Motor neuron (in vitro differentiated cells): Measurements from ENCODE around the gene CLIC3. TPM values are rescaled to one million over a fixed set of nuclear protein-coding genes. Genes with fewer than 3 reads are reported as not detected.

Source experiments
- total RNA-seq, 8 experiments: library from RNA; unstranded; fragments of 300-600 nt; gene quantifications; 2 replicates each; pipeline versions ENCODE4 v1.2.3 to v1.2.4, GENCODE V29; 2022

Gene CLIC3
- total RNA-seq, 8 experiments from 2014 or later = 0.29 to 8.3 (median 0.47) TPM; not detected in 4

Other genes starting within 250 kb of the CLIC3 start
- gene LCN6, start 248.0 kb downstream of the CLIC3 start, total RNA-seq = under 1 TPM in 2 of 8 experiments, not detected in 6; 0.41 to 0.76 TPM
- gene LCN8, start 238.3 kb downstream of the CLIC3 start, total RNA-seq = under 1 TPM in 4 of 8 experiments, not detected in 4; 0.08 to 0.43 (median 0.22) TPM
- gene LCN15, start 232.1 kb downstream of the CLIC3 start, total RNA-seq = under 1 TPM in 5 of 8 experiments, not detected in 3; 0.21 to 0.43 (median 0.23) TPM
- gene TMEM141, start 205.2 kb downstream of the CLIC3 start, total RNA-seq = 10 to 100 TPM; 21.7 to 92.7 (median 39.5) TPM
- gene CCDC183, start 200.2 kb downstream of the CLIC3 start, total RNA-seq = 1 to 10 TPM in 7 of 8 experiments, under 1 TPM in 1; 0.61 to 3.3 (median 2.5) TPM
- 10 to 100 TPM; 33.8 to 83.5 (median 39.5) TPM for gene RABL6, start 188.6 kb downstream of the CLIC3 start, total RNA-seq
- gene AJM1, start 154.1 kb downstream of the CLIC3 start, total RNA-seq = 1 to 10 TPM; 1.2 to 5.5 (median 2.6) TPM
- gene PHPT1, start 147.2 kb downstream of the CLIC3 start, total RNA-seq = 100 to 1,000 TPM; 134 to 366 (median 259) TPM
- 10 to 100 TPM in 1 of 8 experiments, 1 to 10 TPM in 7; 1.5 to 10.3 (median 4.7) TPM for gene MAMDC4, start 144.2 kb downstream of the CLIC3 start, total RNA-seq
- gene EDF1, start 130.3 kb downstream of the CLIC3 start, total RNA-seq = 100 to 1,000 TPM; 506 to 905 (median 719) TPM
- 10 to 100 TPM in 4 of 8 experiments, 1 to 10 TPM in 4; 6.8 to 18.4 (median 10.0) TPM for gene TRAF2, start 110.1 kb downstream of the CLIC3 start, total RNA-seq
- 100 to 1,000 TPM in 1 of 8 experiments, 10 to 100 TPM in 7; 34.1 to 115 (median 45.3) TPM for gene FBXW5, start 51.8 kb downstream of the CLIC3 start, total RNA-seq
- gene C8G, start 51.3 kb downstream of the CLIC3 start, total RNA-seq = 1 to 10 TPM in 5 of 8 experiments, under 1 TPM in 1, not detected in 2; 0.71 to 2.7 (median 1.4) TPM
- 1 to 10 TPM in 5 of 8 experiments, under 1 TPM in 3; 0.38 to 4.3 (median 1.2) TPM for gene LCN12, start 44.3 kb downstream of the CLIC3 start, total RNA-seq
- 100 to 1,000 TPM in 2 of 8 experiments, 10 to 100 TPM in 2, 1 to 10 TPM in 4; 1.2 to 273 (median 12.3) TPM for gene PTGDS, start 19.1 kb downstream of the CLIC3 start, total RNA-seq
- gene LCNL1, start 13.6 kb downstream of the CLIC3 start, total RNA-seq = 1 to 10 TPM in 1 of 8 experiments, under 1 TPM in 7; 0.11 to 1.3 (median 0.73) TPM
- gene PAXX, start 4.1 kb downstream of the CLIC3 start, total RNA-seq = 10 to 100 TPM; 23.4 to 38.4 (median 27.5) TPM
- gene ABCA2, start 31.7 kb upstream of the CLIC3 start, total RNA-seq = 10 to 100 TPM in 7 of 8 experiments, 1 to 10 TPM in 1; 8.1 to 27.9 (median 18.0) TPM
- 1 to 10 TPM in 1 of 8 experiments, under 1 TPM in 6, not detected in 1; 0.08 to 1.0 (median 0.25) TPM for gene FUT7, start 35.5 kb upstream of the CLIC3 start, total RNA-seq
- 10 to 100 TPM; 19.0 to 61.7 (median 30.5) TPM for gene NPDC1, start 49.6 kb upstream of the CLIC3 start, total RNA-seq
- 1 to 10 TPM in 1 of 8 experiments, under 1 TPM in 7; 0.13 to 1.3 (median 0.34) TPM for gene ENTPD2, start 57.5 kb upstream of the CLIC3 start, total RNA-seq
- 10 to 100 TPM in 2 of 8 experiments, 1 to 10 TPM in 4, under 1 TPM in 2; 0.31 to 12.5 (median 6.4) TPM for gene SAPCD2, start 74.0 kb upstream of the CLIC3 start, total RNA-seq
- gene UAP1L1, start 80.9 kb upstream of the CLIC3 start, total RNA-seq = 1 to 10 TPM in 6 of 8 experiments, under 1 TPM in 2; 0.63 to 8.9 (median 4.5) TPM
- 10 to 100 TPM; 28.6 to 89.3 (median 50.3) TPM for gene MAN1B1, start 90.4 kb upstream of the CLIC3 start, total RNA-seq
- 100 to 1,000 TPM in 3 of 8 experiments, 10 to 100 TPM in 5; 14.2 to 233 (median 56.1) TPM for gene DPP7, start 118.2 kb upstream of the CLIC3 start, total RNA-seq
- 1 to 10 TPM in 4 of 8 experiments, under 1 TPM in 4; 0.20 to 6.0 (median 1.2) TPM for gene GRIN1, start 142.6 kb upstream of the CLIC3 start, total RNA-seq
- under 1 TPM in 3 of 8 experiments, not detected in 5; 0.17 to 1.00 (median 0.43) TPM for gene LRRC26, start 173.5 kb upstream of the CLIC3 start, total RNA-seq
- not detected for gene TMEM210, start 175.5 kb upstream of the CLIC3 start, total RNA-seq
- gene ANAPC2, start 192.0 kb upstream of the CLIC3 start, total RNA-seq = 10 to 100 TPM; 11.9 to 43.3 (median 20.0) TPM
- 10 to 100 TPM; 28.2 to 50.7 (median 44.5) TPM for gene SSNA1, start 192.1 kb upstream of the CLIC3 start, total RNA-seq
- 10 to 100 TPM in 4 of 8 experiments, 1 to 10 TPM in 4; 5.9 to 79.6 (median 10.6) TPM for gene TPRN, start 204.2 kb upstream of the CLIC3 start, total RNA-seq
- gene TMEM203, start 209.1 kb upstream of the CLIC3 start, total RNA-seq = 10 to 100 TPM; 20.0 to 31.7 (median 26.4) TPM
- 10 to 100 TPM in 2 of 8 experiments, 1 to 10 TPM in 6; 5.1 to 25.3 (median 8.6) TPM for gene NDOR1, start 209.1 kb upstream of the CLIC3 start, total RNA-seq
- 1 to 10 TPM in 7 of 8 experiments, under 1 TPM in 1; 0.41 to 7.0 (median 3.0) TPM for gene RNF208, start 225.7 kb upstream of the CLIC3 start, total RNA-seq
- 1 to 10 TPM; 1.2 to 4.7 (median 1.3) TPM for gene CYSRT1, start 228.6 kb upstream of the CLIC3 start, total RNA-seq
- 1 to 10 TPM in 1 of 8 experiments, under 1 TPM in 7; 0.23 to 1.1 (median 0.46) TPM for gene RNF224, start 230.9 kb upstream of the CLIC3 start, total RNA-seq
- under 1 TPM in 6 of 8 experiments, not detected in 2; 0.11 to 0.49 (median 0.20) TPM for gene SLC34A3, start 234.3 kb upstream of the CLIC3 start, total RNA-seq
- 100 to 1,000 TPM in 5 of 8 experiments, 10 to 100 TPM in 3; 57.6 to 372 (median 151) TPM for gene TUBB4B, start 244.7 kb upstream of the CLIC3 start, total RNA-seq